ENCODE results near the gene DNLZ. TPM values are rescaled to one million over a fixed set of nuclear protein-coding genes. Genes with fewer than 3 reads are reported as not detected.

The DNLZ gene
- total and polyA plus RNA-seq, 8 donors = 4.2 to 18.8 (median 8.8) TPM

- intact Hi-C loops (cut with DNase I) = no loop called here
- no peak for DNase-seq
- no peaks in the 10 kb centered on the region for H3K9me3 ChIP-seq
- peaks cover 16 to 26% of the 10 kb centered on the region in 2 donors for H3K4me1 ChIP-seq
- peaks cover 0 to 66% of the 10 kb centered on the region in 2 donors for H3K36me3 ChIP-seq
- H3K27me3 ChIP-seq = no peaks in the 10 kb centered on the region
- H3K27ac ChIP-seq = no peak overlapping the region
- no peak overlapping the region for H3K4me3 ChIP-seq
- TF ChIP-seq CTCF (IDR thresholded peaks at IDR 0.05) = no peak
- ATAC-seq = no peak
Measured at GRCh38 chr9:136397643-136398042, 34.1 kb upstream of the DNLZ start.

DNA sequence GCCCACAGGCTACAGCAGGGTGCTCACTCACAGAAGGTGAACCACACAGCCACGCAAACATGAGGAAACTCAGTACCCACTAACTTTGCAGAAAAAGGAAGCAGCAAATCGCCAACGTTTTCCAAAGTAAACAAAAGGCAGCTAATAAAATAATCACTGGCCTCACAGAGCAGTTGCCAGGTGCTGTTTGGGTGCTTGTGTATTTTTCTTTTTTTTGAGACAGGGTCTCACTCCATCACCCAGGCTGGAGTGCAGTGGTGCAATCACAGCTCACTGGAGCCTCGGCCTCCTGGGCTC is 32.6 kb upstream of the DNLZ start:
- intact Hi-C loops (cut with DNase I) = no loop called here
- no peak overlapping the region for H3K27ac ChIP-seq
- no peak for ATAC-seq
- H3K4me1 ChIP-seq = peaks cover 16 to 26% of the 10 kb centered on the region in 2 donors
- H3K27me3 ChIP-seq = no peaks in the 10 kb centered on the region
- TF ChIP-seq CTCF (IDR thresholded peaks at IDR 0.05) = no peak
- no peak overlapping the region for H3K4me3 ChIP-seq
- H3K9me3 ChIP-seq = no peaks in the 10 kb centered on the region
- H3K36me3 ChIP-seq = peaks cover 0 to 69% of the 10 kb centered on the region in 2 donors
- DNase-seq = no peak

GRCh38 chr9:136395345-136396218 is 32.0 kb upstream of the DNLZ start:
- Histone ChIP-seq H3K4me1 (peaks cover 15 to 23% of the 10 kb centered on the region in 2 donors), H3K27ac (no peak overlapping the region), H3K27me3 (no peaks in the 10 kb centered on the region), H3K9me3 (no peaks in the 10 kb centered on the region), H3K4me3 (no peak overlapping the region), H3K36me3 (peaks cover 0 to 75% of the 10 kb centered on the region in 2 donors)
- TF ChIP-seq CTCF (IDR thresholded peaks at IDR 0.05) = no peak
- intact Hi-C loops (cut with DNase I) = no loop called here
- DNase-seq (no peak), ATAC-seq (no peak)

GRCh38 chr9:136395020-136395340 is 31.4 kb upstream of the DNLZ start:
- no peak overlapping the region for H3K4me3 ChIP-seq
- peaks cover 0 to 79% of the 10 kb centered on the region in 2 donors for H3K36me3 ChIP-seq
- ATAC-seq = no peak
- intact Hi-C loops (cut with DNase I) = no loop called here
- no peaks in the 10 kb centered on the region for H3K27me3 ChIP-seq
- peaks cover 11 to 18% of the 10 kb centered on the region in 2 donors for H3K4me1 ChIP-seq
- H3K27ac ChIP-seq = no peak overlapping the region
- no peaks in the 10 kb centered on the region for H3K9me3 ChIP-seq
- no peak for DNase-seq
- TF ChIP-seq CTCF (IDR thresholded peaks at IDR 0.05) = no peak

DNA sequence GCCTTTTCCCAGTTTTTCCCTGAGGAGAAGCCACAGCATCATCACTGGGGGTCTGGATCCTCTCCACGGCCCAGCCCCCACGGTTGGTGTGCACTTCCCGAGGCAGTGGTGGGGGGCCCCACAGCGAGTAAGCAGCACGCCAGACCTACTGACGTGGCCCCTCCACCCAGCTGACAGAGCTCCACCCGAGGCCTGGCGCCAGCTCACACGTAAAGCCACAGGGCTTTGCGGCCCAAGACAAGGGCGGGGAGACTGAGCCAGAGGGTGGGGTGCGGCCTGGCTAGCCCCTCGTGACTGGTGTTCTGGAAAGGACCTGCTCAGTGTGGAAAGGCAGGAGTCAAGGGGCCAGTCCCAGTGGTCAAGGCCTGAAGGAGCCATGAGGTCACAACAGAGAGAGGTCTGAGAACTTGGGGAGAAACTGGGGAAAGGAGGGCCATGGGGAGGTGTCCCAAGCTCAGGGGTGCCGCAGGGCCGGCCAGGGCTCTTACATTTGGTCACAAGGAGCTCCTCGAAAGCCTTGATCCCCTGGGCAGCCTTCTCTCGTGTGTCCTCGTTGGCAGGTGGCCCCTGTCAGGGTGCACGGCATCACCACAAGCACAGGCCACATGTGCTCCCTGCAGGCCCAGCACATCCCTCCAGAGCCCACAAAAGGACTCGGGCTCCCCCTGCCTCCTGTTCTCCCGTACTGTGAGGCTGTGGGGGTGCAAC is 30.9 kb upstream of the DNLZ start:
- Histone ChIP-seq H3K27me3 (no peaks in the 10 kb centered on the region), H3K9me3 (no peaks in the 10 kb centered on the region), H3K4me3 (no peak overlapping the region), H3K27ac (no peak overlapping the region), H3K36me3 (peaks cover 0 to 84% of the 10 kb centered on the region in 2 donors), H3K4me1 (peaks cover 9 to 17% of the 10 kb centered on the region in 2 donors)
- TF ChIP-seq CTCF (IDR thresholded peaks at IDR 0.05) = no peak
- DNase-seq (no peak), ATAC-seq (no peak)
- intact Hi-C loops (cut with DNase I) = no loop called here
